Stimulated activated memory B cell treated with anti-CD40 and anti-IgM and Interleukin-4, amounts not matched to agents 10 μg/mL and 1 μg/mL and 100 μg/mL, for 72 hours (primary cell): ENCODE data around the gene TMEM132A.
A peak's percentile ranks its signal among the peaks of the same experiment; 100 is the strongest.

ENCODE experiments used
- ATAC-seq: fragments of 150-1000 bp; cut with Tn5 transposase; 2 replicates; pipeline ENCODE4 v1.10.0; 2021
- H3K27ac Mint-ChIP-seq: one replicate; pipeline ENCODE4 v1.8.0; 2022; ENCODE audit warnings: mild to moderate bottlenecking, mixed read lengths
- H3K27me3 Mint-ChIP-seq: one replicate; pipeline ENCODE4 v1.8.0; 2022; ENCODE audit warnings: mixed read lengths
- H3K36me3 Mint-ChIP-seq: one replicate; pipeline ENCODE4 v1.8.0; 2022; ENCODE audit warnings: mixed read lengths
- H3K4me1 Mint-ChIP-seq: one replicate; pipeline ENCODE4 v1.8.0; 2022; ENCODE audit warnings: mixed read lengths
- H3K4me3 Mint-ChIP-seq: one replicate; pipeline ENCODE4 v1.8.0; 2022; ENCODE audit warnings: mild to moderate bottlenecking, moderate library complexity, mixed read lengths
- H3K9me3 Mint-ChIP-seq: one replicate; pipeline ENCODE4 v1.8.0; 2022; ENCODE audit warnings: mixed read lengths

The TMEM132A gene

DNA sequence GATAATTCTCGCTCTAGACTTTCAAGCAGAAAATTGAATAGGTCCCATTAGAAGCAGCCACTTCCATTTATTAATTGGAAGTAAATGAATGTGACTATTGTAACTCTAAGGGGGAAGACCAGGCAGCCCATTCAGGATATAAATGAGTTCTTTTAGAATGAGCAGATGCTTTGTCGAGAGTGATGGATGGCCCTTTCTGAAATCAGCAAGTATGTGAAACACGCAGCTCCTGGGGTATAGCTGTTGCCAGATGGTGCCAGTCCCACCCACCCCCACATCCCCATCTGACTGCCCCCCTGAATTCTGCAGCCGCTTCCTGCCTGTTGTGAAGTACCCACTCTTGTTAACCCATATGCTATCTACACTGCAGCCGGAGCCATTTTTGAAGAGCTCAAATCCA, 24.0 kb downstream of the TMEM132A start:
- Mint-ChIP-seq H3K36me3 (peaks cover 41% of the 10 kb centered on the region), H3K9me3 (no peaks in the 10 kb centered on the region), H3K4me1 (peaks cover 74% of the 10 kb centered on the region), H3K27me3 (no peaks in the 10 kb centered on the region), H3K27ac (peak overlapping the region; percentile 96), H3K4me3 (peak overlapping the region; percentile 85)
- ATAC-seq, result no peak

DNA sequence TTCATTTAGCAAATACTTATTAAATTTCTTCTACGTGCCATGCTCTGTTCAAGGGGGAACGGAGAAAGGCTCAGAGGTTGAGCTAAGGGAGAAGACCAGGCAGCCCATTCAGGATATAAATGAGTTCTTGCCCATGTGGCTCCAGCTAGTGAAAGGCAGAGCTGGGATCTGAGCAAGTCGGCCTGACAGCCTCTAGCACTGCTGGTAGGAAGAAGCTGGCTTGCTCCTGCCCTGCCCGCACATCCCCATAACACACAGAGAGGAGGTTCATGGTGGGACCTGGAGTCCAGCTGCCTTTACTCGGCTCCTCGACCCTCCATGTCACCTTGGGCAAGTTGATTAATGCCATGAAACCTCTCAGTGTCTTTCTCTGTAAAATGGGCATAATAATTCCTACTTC, 25.8 kb downstream of the TMEM132A start:
- H3K9me3 Mint-ChIP-seq, result no peaks in the 10 kb centered on the region
- H3K27me3 Mint-ChIP-seq, result no peaks in the 10 kb centered on the region
- H3K4me1 Mint-ChIP-seq, result peaks cover 71% of the 10 kb centered on the region
- peak overlapping the region; percentile 88 for H3K4me3 Mint-ChIP-seq
- no peak for ATAC-seq
- H3K36me3 Mint-ChIP-seq, result peaks cover 28% of the 10 kb centered on the region
- peak overlapping the region; percentile 96 for H3K27ac Mint-ChIP-seq

DNA sequence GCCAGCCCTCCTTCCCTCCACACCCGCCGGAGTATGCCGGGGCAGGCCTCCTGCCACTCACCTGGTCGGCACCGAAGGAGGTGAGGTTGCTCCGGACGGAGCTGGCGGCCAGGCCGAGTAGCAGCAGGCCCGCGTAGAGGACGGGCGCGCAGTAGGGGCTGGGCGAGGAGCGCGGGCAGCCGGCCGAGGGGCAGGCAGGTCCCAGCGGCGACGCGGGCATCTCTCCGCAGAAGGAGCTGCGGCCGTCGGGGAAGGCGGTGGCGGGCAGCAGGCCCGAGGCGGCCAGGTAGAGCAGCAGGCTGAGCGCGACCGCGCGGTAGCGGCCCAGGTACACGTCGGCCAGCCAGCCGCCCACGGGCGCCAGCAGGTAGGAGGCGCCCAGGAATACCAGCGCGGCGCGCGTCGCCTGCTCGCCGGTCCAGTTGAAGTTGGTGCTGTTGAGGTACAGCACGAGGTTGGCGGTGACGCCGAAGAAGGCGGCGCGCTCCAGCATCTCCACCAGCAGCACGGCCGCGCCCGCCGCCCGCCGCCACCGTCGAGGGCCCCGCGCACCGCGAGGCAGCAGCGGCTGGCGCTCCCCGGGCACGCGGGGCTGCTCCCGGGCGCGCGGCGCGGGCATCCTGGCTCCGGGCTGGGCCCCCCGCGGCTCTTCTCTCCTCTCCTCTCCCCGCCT, 26.8 kb downstream of the TMEM132A start:
- peak; percentile 49 for ATAC-seq
- no peaks in the 10 kb centered on the region for H3K27me3 Mint-ChIP-seq
- peaks cover 60% of the 10 kb centered on the region for H3K4me1 Mint-ChIP-seq
- H3K9me3 Mint-ChIP-seq, result no peaks in the 10 kb centered on the region
- H3K4me3 Mint-ChIP-seq, result peak overlapping the region; percentile 88
- H3K27ac Mint-ChIP-seq, result peak overlapping the region; percentile 96
- H3K36me3 Mint-ChIP-seq, result peaks cover 18% of the 10 kb centered on the region

DNA sequence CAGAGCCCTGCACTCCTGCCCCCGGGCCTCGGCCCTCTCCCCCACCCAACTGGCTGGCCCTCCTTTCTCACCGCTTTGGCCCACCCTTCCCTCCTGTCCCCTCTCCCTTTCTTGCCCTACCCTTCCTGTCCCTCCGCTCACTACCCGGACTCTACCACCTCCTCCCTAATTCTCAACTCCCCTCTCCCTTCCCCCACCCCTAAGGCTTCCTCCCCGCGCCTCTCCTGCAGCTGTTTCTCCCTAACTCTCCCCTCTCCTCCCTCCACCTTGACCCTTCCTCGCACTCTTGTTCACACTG, 27.3 kb downstream of the TMEM132A start:
- H3K4me3 Mint-ChIP-seq, result peak overlapping the region; percentile 88
- H3K4me1 Mint-ChIP-seq, result peaks cover 55% of the 10 kb centered on the region
- H3K27ac Mint-ChIP-seq, result peak overlapping the region; percentile 96
- H3K27me3 Mint-ChIP-seq, result no peaks in the 10 kb centered on the region
- peak; percentile 53 for ATAC-seq
- no peaks in the 10 kb centered on the region for H3K9me3 Mint-ChIP-seq
- H3K36me3 Mint-ChIP-seq, result peaks cover 13% of the 10 kb centered on the region

DNA sequence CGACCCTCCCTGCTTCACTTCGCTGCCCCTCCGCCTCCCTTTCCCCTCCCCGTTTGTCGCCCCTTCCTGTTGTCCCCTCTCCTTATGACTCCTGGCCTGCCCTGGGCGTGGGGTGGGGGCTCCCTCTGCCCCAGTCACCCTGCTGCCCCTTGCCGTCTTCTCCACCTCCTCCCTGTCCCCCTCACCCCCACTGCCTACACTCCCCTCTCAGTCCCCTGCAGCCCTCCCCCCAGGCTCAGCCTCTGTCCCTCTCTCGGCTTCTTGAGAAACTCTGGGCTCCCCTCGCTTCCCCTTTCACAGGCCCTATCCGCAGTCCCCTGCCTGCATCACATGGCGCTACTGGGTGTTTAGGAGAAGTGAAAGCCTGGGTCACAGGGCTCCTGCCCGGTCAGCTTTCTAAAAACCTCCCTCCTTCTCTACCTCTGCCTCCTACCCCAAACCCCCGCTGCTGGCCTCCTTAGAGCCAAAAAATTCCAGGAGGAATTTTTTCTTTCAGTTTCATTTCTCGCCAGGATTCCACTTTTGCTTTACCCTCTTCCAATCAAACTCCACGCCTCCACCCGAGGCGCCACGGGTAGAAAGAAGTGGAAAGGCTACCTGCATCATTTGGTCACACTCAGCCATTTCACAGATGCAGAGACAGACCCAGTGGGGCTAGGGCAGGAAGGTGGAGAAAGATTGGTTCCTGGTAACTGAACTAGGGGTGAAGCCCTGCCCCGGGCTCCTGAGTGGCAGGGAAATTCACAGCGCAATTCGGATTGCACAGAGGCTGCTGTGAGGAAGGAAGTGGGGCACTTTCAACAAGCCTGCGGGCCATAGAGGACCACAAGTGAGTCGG, 27.9 kb downstream of the TMEM132A start, which contains the start of gene SLC15A3:
Gene SLC15A3, minus strand, starts transcription at position 273 of the 838 bp plus-strand sequence. CDS start 625 bp downstream, outside the sequence.
- no peaks in the 10 kb centered on the region for H3K9me3 Mint-ChIP-seq
- peak within 1 kb of the TSS; percentile 88 for H3K4me3 Mint-ChIP-seq
- H3K36me3 Mint-ChIP-seq, result peaks cover 11% of the 10 kb centered on the region
- ATAC-seq, result peak; percentile 93
- H3K4me1 Mint-ChIP-seq, result peaks cover 54% of the 10 kb centered on the region
- H3K27me3 Mint-ChIP-seq, result no peaks in the 10 kb centered on the region
- H3K27ac Mint-ChIP-seq, result peak within 1 kb of the TSS; percentile 96

DNA sequence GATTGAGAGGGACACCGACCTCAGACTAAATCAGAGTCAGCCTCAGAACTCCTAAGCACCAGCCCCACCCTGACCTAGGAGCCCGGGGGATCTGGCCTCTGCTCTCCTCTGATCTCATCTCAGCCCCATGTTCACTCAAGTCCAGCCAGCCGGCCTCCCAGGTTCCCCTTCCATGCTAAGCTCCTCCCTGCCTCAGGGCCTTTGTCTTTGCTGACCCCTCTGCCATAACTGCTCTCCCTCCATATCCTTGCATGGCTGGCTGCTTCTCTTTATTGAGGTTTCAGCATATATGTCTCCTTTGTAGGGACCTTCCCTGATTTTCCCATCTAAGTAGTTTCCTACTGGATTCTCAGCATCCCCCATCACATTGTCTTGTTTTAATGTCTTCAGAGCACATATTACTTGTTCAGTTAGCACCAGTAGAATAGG, 28.5 kb downstream of the TMEM132A start:
- Mint-ChIP-seq H3K27me3 (no peaks in the 10 kb centered on the region), H3K27ac (peak overlapping the region; percentile 96), H3K4me3 (peak overlapping the region; percentile 88), H3K9me3 (no peaks in the 10 kb centered on the region), H3K36me3 (peaks cover 11% of the 10 kb centered on the region), H3K4me1 (peaks cover 50% of the 10 kb centered on the region)
- ATAC-seq, result no peak

DNA sequence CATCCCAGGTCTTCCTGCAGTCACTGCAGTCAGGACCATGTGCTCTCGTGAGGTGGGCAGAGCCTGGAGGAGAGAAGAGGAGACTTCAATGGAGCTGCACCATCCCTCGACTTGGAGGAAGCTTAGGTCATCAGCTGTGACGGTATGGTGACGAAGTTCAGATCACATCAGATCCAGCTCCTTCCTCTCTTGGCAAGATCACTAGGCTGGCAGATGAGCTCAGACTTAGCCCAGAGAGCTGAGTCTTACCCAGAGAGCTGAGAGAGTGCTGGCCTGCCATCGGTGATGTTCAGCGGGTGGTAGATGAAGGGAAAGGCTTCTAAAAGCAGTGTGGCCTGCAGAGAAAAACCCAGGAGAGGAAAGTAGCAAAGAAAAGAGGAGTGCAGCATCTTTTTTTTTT, 29.5 kb downstream of the TMEM132A start:
- Mint-ChIP-seq H3K27me3 (no peaks in the 10 kb centered on the region), H3K4me1 (peaks cover 40% of the 10 kb centered on the region), H3K4me3 (peak overlapping the region; percentile 19), H3K27ac (peak overlapping the region; percentile 96), H3K9me3 (no peaks in the 10 kb centered on the region), H3K36me3 (peaks cover 6% of the 10 kb centered on the region)
- no peak for ATAC-seq

DNA sequence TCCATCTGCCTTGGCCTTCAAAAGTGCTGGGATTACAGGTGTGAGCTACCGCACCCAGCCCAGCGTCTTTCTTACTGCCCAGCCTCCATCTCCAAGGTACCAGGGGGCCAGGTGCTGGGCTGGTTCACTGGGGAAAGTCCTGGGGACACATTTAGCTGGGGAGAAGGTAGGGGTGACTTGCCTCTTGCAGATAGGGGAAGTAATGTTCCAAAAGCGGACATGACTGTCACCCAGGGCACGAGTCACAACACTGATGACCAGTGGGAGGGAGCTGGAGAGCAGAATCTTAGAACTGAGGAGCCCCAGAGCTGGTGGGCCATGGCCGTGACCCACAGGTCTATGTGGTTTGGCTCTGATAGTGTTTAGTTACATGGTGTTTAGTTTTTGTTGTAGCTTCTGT, 30.2 kb downstream of the TMEM132A start:
- H3K36me3 Mint-ChIP-seq, result no peaks in the 10 kb centered on the region
- H3K4me1 Mint-ChIP-seq, result peaks cover 34% of the 10 kb centered on the region
- no peaks in the 10 kb centered on the region for H3K27me3 Mint-ChIP-seq
- no peaks in the 10 kb centered on the region for H3K9me3 Mint-ChIP-seq
- peak overlapping the region; percentile 96 for H3K27ac Mint-ChIP-seq
- peak overlapping the region; percentile 34 for H3K4me3 Mint-ChIP-seq
- ATAC-seq, result peak; percentile 42

DNA sequence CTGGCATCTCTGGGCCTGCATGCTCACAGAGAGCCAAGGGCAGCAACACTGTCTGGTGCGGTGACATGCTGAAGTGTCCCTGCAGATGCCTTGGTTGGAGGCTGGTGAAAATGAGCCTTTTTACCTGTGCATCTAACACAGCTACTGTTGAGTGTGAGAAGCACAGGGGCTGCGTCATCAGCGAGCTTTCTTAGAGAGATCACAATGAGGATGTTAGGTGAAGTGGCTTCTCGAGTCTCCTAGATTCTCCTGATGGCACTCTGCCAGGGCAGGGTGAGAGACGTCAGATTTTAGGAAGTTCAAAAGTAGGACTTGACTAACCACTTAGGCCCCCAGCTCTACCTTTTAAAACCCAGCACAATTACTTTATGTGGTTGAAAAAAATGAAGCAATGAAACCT, 31.3 kb downstream of the TMEM132A start:
- no peaks in the 10 kb centered on the region for H3K9me3 Mint-ChIP-seq

DNA sequence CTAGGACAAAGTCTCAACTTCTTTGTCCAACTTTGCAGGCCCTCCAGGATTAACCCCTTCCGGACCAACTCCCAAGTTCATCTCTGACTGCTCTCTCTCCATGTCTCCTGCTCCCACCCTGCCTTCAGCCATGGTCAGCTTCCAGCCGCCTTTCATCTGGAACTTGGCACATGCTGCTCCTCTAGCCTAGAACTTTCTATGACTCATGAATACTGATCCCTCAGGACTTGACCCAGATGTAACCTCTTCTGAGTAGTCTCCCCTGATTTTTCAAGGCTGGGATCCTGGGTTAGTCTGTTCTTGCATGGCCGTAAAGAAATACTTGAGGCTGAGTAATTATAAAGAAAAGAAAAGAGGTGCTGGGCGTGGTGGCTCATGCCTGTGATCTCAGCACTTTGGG, 32.9 kb downstream of the TMEM132A start:
- Mint-ChIP-seq H3K4me3 (no peak overlapping the region), H3K36me3 (no peaks in the 10 kb centered on the region), H3K27ac (peak overlapping the region; percentile 60), H3K4me1 (peaks cover 25% of the 10 kb centered on the region), H3K9me3 (no peaks in the 10 kb centered on the region), H3K27me3 (no peaks in the 10 kb centered on the region)
- ATAC-seq, result no peak

More for the DNA sequence above, 31.3 kb downstream of the TMEM132A start:
- H3K36me3 Mint-ChIP-seq, result no peaks in the 10 kb centered on the region
- ATAC-seq, result no peak
- peaks cover 27% of the 10 kb centered on the region for H3K4me1 Mint-ChIP-seq
- H3K4me3 Mint-ChIP-seq, result no peak overlapping the region
- H3K27me3 Mint-ChIP-seq, result no peaks in the 10 kb centered on the region
- H3K27ac Mint-ChIP-seq, result peak overlapping the region; percentile 21

DNA sequence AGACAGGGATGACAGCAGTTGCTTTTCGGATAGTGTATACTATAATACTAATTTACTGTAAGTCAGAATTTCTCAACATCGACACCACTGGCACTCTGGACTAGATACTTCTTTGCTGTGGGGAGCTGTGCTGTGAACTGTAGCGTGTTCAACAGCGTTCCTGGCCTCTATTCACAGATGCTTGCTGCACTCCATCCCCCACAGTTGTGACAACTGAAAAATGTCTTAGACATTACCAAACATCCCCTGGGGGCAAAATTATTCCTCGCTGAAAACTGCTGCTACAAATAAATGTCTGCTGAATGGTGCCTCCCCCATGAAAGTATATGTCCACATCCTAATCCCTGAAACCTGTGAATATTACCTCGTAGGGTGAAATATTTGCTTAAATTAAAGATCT, 35.2 kb downstream of the TMEM132A start:
- ATAC-seq, result no peak
- Mint-ChIP-seq H3K36me3 (no peaks in the 10 kb centered on the region), H3K4me1 (peaks cover 2% of the 10 kb centered on the region), H3K27ac (no peak overlapping the region), H3K9me3 (no peaks in the 10 kb centered on the region), H3K27me3 (no peaks in the 10 kb centered on the region), H3K4me3 (no peak overlapping the region)

DNA sequence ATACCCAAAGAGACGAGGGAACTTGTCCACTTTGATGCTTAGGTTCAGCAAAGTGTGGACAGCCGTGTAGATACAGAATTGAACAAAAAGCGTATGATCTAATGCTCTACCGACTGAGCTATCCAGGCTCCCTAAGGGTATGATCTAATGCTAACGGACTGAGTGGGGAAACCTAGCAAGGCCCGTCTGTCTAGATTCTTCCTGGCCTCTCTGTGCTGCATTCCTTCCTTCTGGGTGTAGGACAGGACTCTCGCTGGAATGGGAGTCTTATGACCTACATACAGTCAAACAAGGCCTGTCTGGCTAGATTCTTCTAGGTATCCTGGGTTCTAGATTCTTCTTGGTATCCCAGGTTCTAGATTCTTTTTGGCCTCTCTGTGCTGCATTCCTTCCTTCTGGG, 36.1 kb downstream of the TMEM132A start:
- Mint-ChIP-seq H3K36me3 (no peaks in the 10 kb centered on the region), H3K27me3 (no peaks in the 10 kb centered on the region), H3K4me3 (no peak overlapping the region), H3K27ac (no peak overlapping the region), H3K9me3 (no peaks in the 10 kb centered on the region), H3K4me1 (no peaks in the 10 kb centered on the region)
- no peak for ATAC-seq

DNA sequence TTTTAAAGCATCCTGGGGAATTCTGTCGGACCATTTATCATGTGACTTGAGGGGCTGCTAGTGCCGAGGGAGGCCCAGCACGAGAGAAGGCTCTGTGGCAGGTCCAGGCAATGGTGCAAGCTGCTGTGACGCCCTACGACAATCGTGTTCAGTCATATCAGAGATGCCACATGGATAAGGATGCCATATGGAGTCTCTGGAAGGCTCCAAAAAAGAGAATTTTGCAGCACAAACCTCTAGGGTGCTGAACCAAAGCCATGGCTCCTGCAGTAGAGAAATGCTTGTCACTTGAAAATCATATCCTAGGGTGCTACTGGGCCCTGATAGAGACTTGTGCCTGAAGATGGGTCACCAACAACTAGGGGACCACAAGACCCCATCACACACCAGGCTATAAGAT, 40.5 kb downstream of the TMEM132A start:
- Mint-ChIP-seq H3K36me3 (peaks cover 6% of the 10 kb centered on the region), H3K4me3 (no peak overlapping the region), H3K9me3 (peaks cover 5% of the 10 kb centered on the region), H3K27ac (no peak overlapping the region), H3K4me1 (no peaks in the 10 kb centered on the region), H3K27me3 (no peaks in the 10 kb centered on the region)
- ATAC-seq, result no peak

DNA sequence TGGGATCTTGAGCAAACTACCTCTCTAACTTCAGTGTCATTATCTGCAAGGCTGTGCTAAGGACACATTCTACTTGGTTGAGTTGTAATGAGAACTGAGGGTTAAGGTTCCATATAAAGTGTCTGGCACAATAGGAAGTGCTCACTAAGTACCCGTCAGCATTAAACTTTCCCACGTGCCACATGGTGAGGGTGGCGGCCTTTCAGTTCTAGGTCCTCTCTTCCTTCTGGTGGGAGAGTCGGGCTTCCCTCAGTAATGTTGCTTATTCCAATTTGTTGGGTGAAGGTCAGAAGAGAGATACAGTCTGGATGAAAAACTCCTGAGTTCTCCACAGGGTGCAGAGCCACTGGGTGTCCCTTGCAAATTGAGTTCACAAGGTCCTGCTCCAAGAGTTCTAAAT, 42.6 kb downstream of the TMEM132A start:
- Mint-ChIP-seq H3K36me3 (peaks cover 6% of the 10 kb centered on the region), H3K4me3 (no peak overlapping the region), H3K27ac (no peak overlapping the region), H3K27me3 (no peaks in the 10 kb centered on the region), H3K9me3 (peaks cover 5% of the 10 kb centered on the region), H3K4me1 (peaks cover 20% of the 10 kb centered on the region)
- ATAC-seq, result no peak

DNA sequence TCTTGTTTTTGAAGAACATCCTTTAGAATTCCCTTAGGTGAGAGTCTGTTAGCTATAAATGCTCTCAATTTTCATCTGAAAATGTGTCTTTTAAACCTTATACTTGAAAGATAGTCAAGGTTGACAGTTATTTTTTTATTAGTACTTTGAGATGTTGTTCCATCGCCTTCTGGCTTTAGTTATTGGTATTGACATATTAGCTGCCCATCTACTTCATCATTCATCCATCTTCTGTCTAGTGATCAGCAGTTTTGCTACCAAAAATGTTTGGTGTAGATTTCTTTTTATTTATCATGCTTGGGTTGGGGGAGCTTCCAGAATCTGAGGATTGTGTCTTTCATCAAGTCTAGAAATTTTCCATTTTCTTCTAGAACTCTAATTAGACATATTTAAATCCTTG, 44.0 kb downstream of the TMEM132A start:
- H3K27me3 Mint-ChIP-seq, result no peaks in the 10 kb centered on the region
- H3K27ac Mint-ChIP-seq, result no peak overlapping the region
- H3K4me3 Mint-ChIP-seq, result no peak overlapping the region
- no peak for ATAC-seq
- H3K4me1 Mint-ChIP-seq, result peaks cover 29% of the 10 kb centered on the region
- peaks cover 6% of the 10 kb centered on the region for H3K36me3 Mint-ChIP-seq
- H3K9me3 Mint-ChIP-seq, result peaks cover 5% of the 10 kb centered on the region

DNA sequence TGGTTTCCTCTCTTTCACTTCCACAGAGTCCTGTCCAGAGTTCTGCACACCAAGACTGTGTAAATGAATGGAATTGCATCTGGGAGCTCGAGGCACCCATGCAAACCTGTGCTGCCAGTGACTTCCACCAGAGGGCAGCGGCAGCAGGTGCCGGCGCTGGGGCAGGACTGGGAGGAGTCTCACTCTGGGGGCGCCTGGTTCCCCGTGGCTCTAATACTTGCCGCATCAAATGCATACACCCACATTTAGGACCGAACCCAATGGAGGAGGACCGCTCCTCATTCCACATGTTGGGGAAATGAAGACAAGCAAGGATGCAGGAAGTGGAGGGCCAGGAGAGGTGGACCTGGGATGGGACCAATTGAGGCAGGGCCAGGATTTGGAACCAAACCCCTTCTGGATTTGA, 46.1 kb downstream of the TMEM132A start:
- Mint-ChIP-seq H3K27me3 (no peaks in the 10 kb centered on the region), H3K27ac (peak overlapping the region; percentile 75), H3K4me1 (peaks cover 41% of the 10 kb centered on the region), H3K36me3 (peaks cover 6% of the 10 kb centered on the region), H3K9me3 (peaks cover 5% of the 10 kb centered on the region), H3K4me3 (peak overlapping the region; percentile 8)
- ATAC-seq, result peak; percentile 79
